HG02763 (cell line): ENCODE data around the gene FOXC1.

ENCODE experiments used
- ATAC-seq: cut with Tn5 transposase; IDR thresholded peaks from one replicate; pipeline ENCODE4 v1.9.1; 2021; ENCODE audit warnings: mild to moderate bottlenecking, moderate library complexity; ENCODE audit not compliant: unreplicated experiment

FOXC1 gene

GRCh38 chr6:1611572-1612298, 2.0 kb downstream of the FOXC1 start:
- ATAC-seq = no peak

- ATAC-seq = no peak
Observed at GRCh38 chr6:1612299-1612973, 2.7 kb downstream of the FOXC1 start.

- ATAC-seq = no peak
Observed at GRCh38 chr6:1612974-1613306, 3.2 kb downstream of the FOXC1 start.

GRCh38 chr6:1613346-1613687, 3.6 kb downstream of the FOXC1 start:
- no peak for ATAC-seq

- no peak for ATAC-seq
Observed at GRCh38 chr6:1613688-1614447, 4.2 kb downstream of the FOXC1 start.

GRCh38 chr6:1614448-1615150, 4.9 kb downstream of the FOXC1 start:
- no peak for ATAC-seq

- no peak for ATAC-seq
Observed at GRCh38 chr6:1615151-1615852, 5.6 kb downstream of the FOXC1 start.

GRCh38 chr6:1615853-1616420, 6.2 kb downstream of the FOXC1 start:
- ATAC-seq = no peak

- ATAC-seq = no peak
Observed at GRCh38 chr6:1616701-1617463, 7.2 kb downstream of the FOXC1 start.

GRCh38 chr6:1617466-1618310, 8.0 kb downstream of the FOXC1 start:
- no peak for ATAC-seq

GRCh38 chr6:1618311-1619097, 8.8 kb downstream of the FOXC1 start:
- no peak for ATAC-seq

- no peak for ATAC-seq
Observed at GRCh38 chr6:1619098-1619672, 9.5 kb downstream of the FOXC1 start.

GRCh38 chr6:1619673-1620503, 10.2 kb downstream of the FOXC1 start:
- ATAC-seq = no peak

- no peak for ATAC-seq
Observed at GRCh38 chr6:1620504-1621069, 10.9 kb downstream of the FOXC1 start.

GRCh38 chr6:1621070-1621701, 11.5 kb downstream of the FOXC1 start:
- no peak for ATAC-seq

GRCh38 chr6:1622220-1622850, 12.6 kb downstream of the FOXC1 start:
- no peak for ATAC-seq
